GM18909 (cell line): ENCODE results near the gene CBY2.

Experiments used
- ATAC-seq: cut with Tn5 transposase; IDR thresholded peaks from one replicate; pipeline ENCODE4 v1.9.1; 2021; ENCODE audit warnings: mild to moderate bottlenecking; ENCODE audit not compliant: unreplicated experiment, poor library complexity

CBY2 gene

DNA sequence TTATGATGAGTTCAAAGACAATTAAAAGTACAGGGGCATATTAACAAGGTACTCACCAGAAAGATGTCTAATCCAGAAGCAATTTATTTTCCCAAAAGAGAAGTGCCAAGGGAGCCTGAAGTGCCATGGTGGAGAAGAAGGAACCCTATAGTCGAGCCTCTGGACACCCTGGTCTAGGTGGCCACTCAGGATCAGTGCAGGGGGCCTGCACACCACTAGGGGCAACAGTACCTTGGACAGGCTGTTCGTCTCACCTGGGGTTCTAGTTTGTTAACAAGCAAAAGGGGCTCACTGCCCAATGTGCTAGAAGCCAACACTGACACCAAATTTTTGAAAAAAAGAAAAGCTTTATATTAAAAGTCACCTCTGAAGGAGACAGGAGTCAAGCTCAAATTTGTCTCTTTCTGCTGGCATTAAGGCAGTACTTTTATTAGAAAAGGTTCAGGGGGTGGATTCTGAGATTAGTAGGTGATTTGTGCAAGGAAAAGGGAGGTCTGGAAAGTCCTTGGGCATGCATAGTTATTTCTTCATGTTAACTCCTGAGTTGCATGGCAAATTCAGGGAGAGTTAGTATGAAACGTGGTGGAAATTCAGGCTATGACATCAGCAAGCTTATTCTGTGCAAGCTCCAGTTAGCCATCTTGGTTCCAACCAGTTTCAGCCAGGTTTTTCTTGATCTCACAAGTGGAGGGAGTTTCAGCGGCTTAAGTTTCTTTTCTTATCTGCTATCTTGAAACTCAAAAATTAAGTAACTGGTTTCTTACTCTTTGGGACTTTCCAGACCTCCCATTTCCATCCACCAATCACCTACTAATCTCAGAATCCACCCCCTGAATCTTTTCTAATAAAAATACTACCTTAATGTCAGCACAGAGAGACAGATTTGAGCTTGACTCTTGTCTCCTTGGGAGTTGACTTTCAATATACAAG is 884 bp upstream of the CBY2 start:
- peak; percentile 68 for ATAC-seq

DNA sequence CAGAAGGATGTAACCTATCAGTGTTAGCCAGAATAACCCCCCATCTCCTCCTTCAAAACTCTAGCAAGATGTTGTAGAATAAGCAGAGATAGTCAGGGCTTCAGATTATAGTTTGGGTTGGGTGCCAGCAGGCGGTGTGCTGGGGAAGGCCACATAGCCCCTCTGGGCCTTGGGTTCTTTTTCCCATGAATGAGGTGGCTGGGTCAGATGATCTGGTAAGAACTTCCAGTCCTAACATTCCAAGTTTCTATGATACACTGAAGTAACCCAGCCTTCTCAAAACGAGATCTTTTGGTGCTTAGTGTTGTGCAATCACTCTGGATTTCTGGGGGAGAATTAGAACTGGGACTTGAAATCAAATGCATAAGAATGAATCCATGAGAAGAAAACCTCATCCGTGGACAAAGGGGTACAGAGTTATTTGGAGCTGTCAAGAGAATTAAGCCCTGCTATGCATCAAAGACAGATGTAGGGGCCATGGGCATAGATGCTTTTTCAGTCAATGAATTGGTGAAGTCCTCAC is 810 bp downstream of the CBY2 start:
- no peak for ATAC-seq

DNA sequence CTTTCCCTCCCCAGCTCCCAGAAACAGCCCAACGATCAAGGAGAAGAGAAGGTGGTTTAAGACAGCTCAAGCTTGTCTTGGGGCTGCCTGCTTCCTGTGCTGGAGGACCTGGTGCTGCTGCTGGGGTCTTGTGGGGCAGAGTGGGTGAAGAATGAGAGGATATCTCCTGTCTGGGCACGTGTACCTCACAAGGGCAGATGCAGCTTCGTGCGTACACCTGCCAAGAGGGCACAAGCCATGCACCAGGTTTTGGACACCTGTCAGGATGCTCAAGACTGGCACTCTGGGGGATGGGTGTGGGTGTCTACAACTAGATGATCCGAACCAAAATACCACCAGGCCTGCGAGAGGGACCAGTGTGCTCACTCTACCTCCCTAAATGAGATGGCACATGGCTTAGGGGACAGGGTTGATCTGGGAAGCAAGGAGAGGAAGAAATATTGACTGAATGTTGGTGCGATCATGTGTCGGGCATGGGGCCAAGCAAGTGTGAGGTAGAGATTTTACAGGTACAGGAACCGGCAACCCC is 2.2 kb downstream of the CBY2 start:
- ATAC-seq = no peak

DNA sequence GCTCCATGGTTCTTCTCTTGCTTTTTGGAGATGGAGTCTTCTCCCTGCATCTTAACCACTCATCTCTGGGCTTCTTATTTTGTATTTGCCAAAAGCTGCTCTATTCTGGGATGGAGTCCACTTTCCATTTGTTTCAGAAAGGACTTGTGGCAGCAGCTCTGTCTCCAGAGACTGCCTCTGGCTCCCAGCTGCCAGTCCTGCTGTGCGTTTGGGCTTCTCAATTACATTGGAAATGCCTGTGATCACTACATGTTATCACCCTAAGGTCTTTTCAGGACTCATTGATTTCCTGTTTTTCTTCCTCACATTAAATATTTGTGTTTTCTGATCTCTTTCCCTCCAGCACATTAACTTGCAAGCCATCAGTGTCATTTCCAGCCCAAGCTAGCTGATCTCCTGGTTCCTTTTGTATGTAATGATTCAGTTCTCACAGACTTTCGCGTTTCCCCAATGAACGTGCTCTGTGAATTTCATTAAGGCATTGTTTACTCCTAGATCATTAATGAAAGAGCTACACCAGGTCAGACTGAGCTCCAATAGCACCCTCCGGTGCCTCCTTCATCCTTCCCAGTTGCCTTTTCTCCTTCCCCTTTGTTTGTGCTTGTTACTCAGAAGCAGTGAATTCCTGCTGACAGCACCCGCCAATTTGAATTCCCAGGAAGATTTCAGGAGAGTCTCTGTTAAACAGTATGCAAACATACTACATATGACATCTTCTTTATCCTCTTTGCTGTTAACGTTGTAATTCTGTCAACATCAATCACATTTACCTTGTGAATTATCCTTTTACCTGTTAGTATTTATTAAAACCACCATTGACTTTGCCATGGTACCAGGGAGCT is 3.0 kb downstream of the CBY2 start:
- ATAC-seq = no peak

DNA sequence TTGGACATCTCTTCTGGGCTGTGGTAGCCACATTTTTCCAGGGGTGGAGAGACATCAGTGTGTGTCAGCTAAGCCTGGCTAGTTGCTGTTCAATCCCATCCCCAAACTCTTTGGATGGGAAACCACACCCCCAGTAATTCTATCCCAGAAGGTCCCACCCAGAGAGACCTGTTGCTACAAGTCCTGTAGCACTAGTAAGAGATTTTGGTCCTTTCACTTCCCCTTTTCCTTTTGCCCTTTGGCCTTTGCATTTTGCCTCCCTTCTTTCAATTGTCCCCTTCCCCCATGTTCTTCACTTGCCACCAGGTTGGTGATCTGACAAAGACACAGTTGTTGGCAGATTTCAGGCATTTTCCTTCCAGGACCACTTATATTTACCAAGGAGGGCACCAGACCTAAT is 3.8 kb downstream of the CBY2 start:
- ATAC-seq = peak; percentile 57

DNA sequence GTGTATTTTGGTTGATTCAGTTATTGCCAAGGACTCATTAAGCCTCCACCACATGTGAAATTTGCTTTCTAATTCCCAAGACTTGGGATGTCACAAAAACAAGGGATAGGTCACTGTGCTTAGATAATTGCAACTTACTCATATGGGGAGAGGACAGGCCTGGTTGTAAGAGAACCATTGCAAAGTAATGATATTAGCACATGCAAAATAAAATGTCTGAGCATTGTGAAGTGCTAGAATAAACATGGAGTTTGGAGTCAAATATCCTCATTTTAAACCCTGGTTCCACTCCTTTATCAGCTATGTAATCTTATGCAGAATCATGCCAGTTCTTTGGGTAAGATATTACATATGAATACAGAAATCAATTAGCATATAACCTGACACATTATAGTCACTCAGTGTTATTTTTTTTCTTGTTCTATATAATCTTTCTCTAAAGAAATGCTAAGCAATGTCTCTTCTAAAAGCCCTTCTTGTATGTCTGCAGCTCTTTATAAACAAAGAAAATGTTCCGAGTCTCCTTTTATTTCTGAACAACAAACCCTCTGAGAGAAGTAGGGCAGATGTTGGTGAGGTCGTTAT is 5.5 kb downstream of the CBY2 start:
- no peak for ATAC-seq

DNA sequence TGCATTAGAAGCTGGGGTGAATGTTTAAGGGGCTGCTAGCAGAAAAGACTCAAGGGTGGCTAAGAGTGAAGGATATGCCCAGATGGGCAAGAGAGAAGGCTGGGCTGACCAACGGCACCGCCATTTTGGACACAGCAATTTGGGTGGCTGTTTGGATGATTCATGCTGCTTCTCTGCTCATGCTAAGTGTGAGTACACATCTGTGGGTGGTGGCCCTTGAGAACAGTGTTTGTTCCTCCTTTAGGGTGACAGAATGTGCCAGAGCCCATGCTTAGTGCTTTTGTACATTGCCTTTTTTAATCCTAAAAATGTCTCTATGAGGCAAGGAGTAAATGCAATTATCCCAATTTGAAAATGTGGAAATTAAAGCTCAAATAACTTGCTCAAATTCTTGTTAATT is 9.8 kb downstream of the CBY2 start:
- no peak for ATAC-seq

DNA sequence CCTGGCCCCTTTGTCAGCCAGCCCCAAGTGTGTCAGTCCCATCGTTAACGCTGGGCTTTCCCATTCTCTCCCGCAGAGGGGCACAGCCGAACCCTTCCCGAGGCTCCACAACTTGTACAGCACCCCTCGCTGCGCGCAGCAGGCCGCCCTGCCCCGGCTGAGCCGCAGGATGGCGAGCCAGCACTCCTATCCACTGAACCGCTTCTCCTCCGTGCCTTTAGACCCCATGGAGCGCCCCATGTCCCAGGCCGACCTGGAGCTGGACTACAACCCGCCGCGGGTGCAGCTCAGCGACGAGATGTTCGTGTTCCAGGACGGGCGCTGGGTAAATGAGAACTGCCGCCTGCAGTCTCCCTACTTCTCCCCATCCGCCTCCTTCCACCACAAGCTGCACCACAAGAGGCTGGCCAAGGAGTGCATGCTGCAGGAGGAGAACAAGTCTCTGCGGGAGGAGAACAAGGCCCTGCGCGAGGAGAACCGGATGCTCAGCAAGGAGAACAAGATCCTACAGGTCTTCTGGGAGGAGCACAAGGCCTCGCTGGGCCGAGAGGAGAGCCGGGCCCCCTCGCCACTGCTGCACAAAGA is 11.1 kb downstream of the CBY2 start:
- no peak for ATAC-seq

DNA sequence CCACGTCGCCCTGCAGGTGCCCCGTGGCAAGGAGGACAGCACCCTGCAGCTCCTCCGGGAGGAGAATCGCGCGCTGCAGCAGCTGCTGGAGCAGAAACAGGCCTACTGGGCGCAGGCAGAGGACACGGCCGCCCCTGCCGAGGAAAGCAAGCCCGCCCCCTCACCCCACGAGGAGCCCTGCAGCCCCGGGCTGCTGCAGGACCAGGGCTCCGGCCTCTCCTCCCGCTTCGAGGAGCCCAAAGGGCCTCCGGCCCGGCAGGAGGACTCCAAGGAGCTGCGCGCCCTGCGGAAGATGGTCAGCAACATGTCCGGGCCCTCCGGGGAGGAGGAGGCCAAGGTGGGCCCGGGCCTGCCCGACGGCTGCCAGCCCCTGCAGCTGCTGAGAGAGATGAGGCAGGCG is 11.6 kb downstream of the CBY2 start:
- no peak for ATAC-seq

DNA sequence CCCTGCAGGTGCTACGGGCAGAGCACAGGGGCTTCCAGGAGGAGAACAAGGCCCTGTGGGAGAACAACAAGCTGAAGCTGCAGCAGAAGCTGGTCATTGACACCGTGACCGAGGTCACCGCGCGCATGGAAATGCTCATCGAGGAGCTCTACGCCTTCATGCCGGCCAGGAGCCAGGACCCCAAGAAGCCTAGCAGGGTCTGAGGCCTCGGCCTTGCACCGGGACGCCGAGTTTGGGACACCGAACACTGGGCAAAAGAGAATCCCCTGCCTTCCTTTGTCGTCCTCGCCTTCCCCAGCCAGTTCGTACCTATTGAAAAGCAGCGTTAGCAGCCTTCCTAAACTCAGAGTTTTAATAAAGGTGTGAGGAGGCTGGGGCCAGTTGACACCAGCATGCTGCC is 12.1 kb downstream of the CBY2 start:
- no peak for ATAC-seq

DNA sequence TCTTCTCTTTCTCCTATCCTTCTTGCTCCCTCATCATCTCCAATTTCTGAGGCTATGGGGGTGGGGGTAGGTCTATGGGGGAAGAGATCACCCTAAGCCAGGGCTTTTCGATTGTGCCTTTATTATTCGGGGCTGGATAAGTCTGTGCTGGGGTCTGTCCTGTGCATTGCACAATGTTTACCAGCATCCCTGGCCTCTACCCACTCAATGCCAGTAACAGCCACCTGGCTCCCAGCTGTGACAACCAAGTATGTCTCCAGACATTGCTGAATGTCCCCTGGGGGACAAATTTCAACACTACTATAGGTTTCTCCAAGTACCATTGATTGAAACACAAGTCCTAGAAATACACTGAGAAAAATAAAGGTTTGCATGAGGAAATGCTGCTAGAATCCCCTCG is 13.2 kb downstream of the CBY2 start:
- no peak for ATAC-seq

DNA sequence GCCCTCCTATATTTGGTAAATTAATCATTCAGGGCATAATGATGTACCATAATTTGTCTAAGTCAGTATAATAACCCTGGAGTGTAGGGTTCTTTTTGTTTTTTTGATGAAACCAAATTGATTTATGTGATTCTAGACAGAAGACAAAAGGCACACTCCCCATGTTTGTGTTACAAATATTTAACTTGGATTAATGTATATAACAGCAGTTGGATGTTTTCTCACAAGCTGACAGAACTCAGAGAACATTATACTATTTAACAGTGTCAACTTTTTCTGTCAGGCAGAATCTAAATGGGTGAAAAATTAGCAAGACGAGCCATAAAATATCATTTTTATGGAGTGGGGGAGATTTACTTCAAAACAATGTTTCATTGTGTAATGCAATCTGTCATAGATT is 15.2 kb downstream of the CBY2 start:
- no peak for ATAC-seq

DNA sequence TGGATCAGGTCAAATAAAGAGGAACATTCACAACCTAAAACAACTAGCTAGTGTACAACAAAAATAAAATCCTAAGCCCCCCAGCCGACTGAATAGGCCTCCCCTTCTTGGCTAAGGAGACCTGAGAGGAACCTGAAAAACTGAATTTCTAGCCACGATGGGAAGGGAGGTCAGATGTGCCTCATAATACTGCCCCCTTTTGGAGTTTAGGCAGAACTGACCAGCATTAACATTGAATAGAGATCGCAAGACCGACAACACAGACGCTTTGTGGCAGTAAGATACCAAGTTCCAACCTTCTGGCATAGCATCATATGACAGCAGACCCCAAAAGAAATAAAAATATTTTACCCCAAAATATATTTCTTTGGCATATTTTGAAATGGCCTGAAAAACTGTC is 15.9 kb downstream of the CBY2 start:
- ATAC-seq = no peak

DNA sequence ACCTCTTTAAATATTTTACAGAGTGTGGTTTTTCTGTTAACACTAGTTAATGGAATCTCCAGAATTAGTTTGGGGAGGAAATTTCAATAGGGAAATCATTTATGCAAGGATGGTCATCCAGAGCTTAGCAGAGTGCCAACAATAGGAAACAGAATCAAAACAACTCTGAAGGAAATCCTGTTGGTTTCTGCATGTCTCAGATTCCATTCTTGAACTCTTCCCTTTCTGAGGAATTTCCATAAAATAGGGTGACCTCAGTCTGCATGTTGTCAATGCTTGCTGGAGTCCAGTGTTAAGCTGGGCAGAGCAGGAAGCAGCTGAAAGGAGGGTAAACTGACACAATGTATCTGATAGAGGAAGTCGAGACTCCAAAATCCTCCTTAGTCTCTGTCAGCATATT is 16.9 kb downstream of the CBY2 start:
- ATAC-seq = no peak

DNA sequence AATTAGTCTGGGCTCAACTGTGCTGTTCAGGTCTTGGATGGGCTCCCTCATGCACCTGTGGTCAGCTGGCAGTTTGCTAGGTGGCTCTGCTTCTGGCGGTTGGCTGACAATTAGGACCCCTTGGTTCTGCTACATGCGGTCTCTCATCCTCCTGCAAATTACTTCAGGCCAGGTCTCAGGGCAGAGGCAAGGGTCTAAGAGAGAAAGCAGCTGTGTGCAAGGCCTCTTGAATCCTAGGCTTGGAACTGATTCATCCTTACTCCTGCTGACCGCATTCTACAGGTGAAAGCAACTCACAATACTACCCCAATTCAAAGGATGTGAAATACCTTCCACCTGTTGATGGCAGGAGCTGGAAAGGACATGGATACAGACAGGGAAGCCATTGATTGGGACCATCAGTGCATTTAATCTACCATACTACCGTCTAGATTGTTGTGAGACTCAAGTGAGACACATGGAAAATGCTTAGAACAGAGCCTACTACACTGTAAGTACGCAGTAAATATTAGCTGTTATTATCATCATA is 19.1 kb downstream of the CBY2 start:
- no peak for ATAC-seq

DNA sequence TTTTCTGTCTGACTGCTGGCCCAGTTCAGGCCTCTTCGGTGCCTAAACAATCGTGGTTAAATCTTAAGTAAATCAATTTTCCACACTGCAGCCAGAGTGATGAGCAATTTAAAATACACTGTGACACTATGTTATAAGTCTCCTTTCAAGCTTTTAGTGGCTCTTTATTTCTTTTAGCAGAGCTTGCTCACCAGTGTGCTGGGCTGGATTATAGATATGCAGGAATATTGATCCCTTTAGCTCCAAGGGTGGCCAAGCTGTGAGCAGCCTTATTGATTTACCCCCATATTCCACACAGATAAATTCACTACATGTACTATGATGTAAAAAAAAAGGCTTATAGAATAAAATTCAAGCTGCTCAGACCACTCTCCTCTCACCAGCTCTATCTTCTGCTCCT is 21.7 kb downstream of the CBY2 start:
- no peak for ATAC-seq

DNA sequence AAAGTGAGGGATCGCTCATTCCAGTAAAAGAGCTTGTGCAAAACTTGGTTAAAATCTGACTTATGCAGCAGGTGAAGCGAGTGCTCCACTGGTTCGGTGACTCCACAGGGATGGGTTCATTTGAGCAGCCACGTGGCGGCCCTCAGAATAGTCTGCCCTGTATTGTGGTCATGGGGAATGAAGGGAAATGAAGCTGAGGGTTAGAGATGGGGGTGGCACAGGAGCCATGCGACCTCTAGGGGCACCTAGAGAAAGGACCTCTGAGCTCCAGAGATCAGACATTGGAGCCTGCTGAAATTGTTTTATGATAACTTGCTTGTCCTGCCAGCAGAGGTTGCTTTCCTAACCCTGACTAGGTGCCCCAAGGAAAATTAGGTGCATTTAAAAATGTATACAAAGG is 26.6 kb downstream of the CBY2 start:
- peak; percentile 47 for ATAC-seq

DNA sequence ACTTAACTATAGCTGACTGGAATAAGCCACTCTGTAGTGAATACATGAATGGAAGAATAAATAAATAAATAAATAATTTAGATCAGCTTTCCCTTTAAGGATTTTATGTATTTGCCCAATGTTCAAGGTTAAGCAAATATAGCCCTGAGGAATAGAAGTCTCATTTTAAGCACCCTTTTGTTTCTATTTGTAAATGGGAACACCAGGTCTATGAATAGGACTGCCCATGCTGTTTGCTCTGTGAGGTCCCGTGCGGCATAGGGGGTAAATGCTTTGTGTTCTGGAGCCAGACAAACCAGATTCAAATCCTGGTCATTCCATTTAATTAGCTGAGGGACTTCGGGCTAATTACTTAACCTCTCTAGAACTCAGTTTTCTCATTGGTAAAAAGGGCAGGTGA is 29.3 kb downstream of the CBY2 start:
- no peak for ATAC-seq

DNA sequence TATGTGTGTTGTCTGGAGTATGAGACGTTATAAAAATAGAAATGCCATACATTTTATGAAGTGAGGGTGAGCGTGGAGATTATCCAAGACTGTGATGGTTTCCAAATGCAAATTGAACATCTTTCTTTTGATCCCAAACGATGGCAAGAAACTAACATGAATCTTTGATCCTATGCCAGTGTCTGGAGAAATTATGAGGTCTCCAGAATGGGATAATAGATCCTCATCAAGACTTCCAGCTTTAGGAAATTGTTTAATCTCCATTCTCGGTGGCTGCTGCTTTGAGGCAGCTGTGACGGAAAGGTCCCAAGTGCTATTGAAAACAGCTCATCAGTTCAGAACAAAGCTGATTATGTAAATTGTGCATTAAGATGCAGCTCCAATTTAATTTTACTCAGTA is 30.8 kb downstream of the CBY2 start:
- ATAC-seq = no peak

DNA sequence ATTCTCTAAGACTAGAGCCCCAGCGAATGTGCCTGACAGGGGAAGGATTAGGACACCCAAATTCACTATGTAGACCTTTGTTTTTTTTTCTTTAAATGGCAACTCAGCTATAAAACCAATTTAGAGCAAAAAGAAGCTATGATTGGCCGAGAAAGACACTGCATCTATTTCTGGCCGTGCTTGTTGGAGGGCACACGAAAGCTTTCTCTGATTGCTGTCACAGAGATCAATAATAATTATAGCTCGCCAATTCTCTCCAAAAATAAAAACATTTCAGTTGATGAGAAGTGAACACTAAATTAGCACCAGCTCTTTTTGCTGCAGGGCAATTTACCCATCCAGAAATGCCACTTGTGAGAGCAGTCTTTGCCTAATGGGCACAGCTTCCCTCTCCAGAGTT is 31.2 kb downstream of the CBY2 start:
- ATAC-seq = no peak
